Tibial artery (tissue), 4 donors: ENCODE results near the gene SPEG.

Source experiments
- DNase-seq, 2 donors: peaks; one replicate each; pipeline ENCODE4 v3.0.0-alpha.2; 2019
- H3K27ac ChIP-seq, 2 donors: fragments of 200-600 bp; sonication (generic) in 1 of 2; 1 replicate in 1 of 2; 2 replicates in 1 of 2; pipeline ENCODE4 v1.5.1; 2018 to 2019; ENCODE audit warnings: mild to moderate bottlenecking in 1 of 2
- H3K27me3 ChIP-seq, 2 donors: fragments of 200-600 bp; sonication (generic) in 1 of 2; one replicate each; pipeline versions ENCODE4 v1.5.1 to v1.6.0; 2016 to 2019
- H3K36me3 ChIP-seq, 3 donors: fragments of 200-600 bp; sonication (generic) in 2 of 3; one replicate each; pipeline ENCODE4 v1.5.1; 2016 to 2019; ENCODE audit warnings: mild to moderate bottlenecking in 2 of 3
- H3K4me1 ChIP-seq, 4 donors: fragments of 200-600 bp; sonication (generic) in 2 of 4; 1 replicate in 3 of 4; 2 replicates in 1 of 4; pipeline ENCODE4 v1.5.1; 2016 to 2019
- H3K4me3 ChIP-seq, 2 donors: fragments of 200-600 bp; sonication (generic) in 1 of 2; 1 replicate in 1 of 2; 2 replicates in 1 of 2; pipeline ENCODE4 v1.5.1; 2018 to 2019; ENCODE audit warnings: mild to moderate bottlenecking in 2 of 2
- H3K9me3 ChIP-seq, 3 donors: fragments of 200-600 bp; sonication (generic) in 1 of 3; one replicate each; pipeline ENCODE4 v1.5.1; 2016 to 2019
- CTCF ChIP-seq, 2 experiments: fragments of 200-600 bp in 1 of 2; fragments of 450-650 bp in 1 of 2; IDR thresholded peaks; one replicate each; pipeline ENCODE4 v1.5.1; 2017 to 2019; ENCODE audit warnings: antibody characterized with exemption in 2 of 2, mild to moderate bottlenecking in 1 of 2, moderate library complexity in 1 of 2
- intact Hi-C: fragments of 100-400 bp; cut with DNase I; formaldehyde crosslinking; loops from one replicate; pipeline ENCODE4 v1.15.0; 2023; ENCODE audit warnings: low total_unique reads

SPEG gene

GRCh38 chr2:219475278-219475677 lies 40.6 kb downstream of the SPEG start:
- Histone ChIP-seq H3K4me3 (no peak overlapping the region), H3K4me1 (peaks cover 0 to 38% (median 8%) of the 10 kb centered on the region in 4 donors), H3K27me3 (no peaks in the 10 kb centered on the region), H3K9me3 (no peaks in the 10 kb centered on the region), H3K36me3 (peaks cover 84 to 94% (median 88%) of the 10 kb centered on the region in 3 donors), H3K27ac (peak overlapping the region; percentile 76 to 96)
- DNase-seq = no peak
- intact Hi-C loops = no loop called here
- TF ChIP-seq CTCF (IDR thresholded peaks at IDR 0.05) = no peak

- DNase-seq = peak; percentile 57 to 87
- intact Hi-C loops = loop anchor here (2.0 kb wide), 1 partner anchor 53 kb away; no protein-coding TSS in a partner anchor
Measured at GRCh38 chr2:219475697-219476651, 41.3 kb downstream of the SPEG start.

GRCh38 chr2:219476652-219477151 lies 42.1 kb downstream of the SPEG start:
- TF ChIP-seq CTCF (IDR thresholded peaks at IDR 0.05) = no peak
- DNase-seq = no peak
- peaks cover 86 to 94% (median 88%) of the 10 kb centered on the region in 3 donors for H3K36me3 ChIP-seq
- H3K27ac ChIP-seq = peak overlapping the region; percentile 76 to 96
- peaks cover 0 to 38% (median 8%) of the 10 kb centered on the region in 4 donors for H3K4me1 ChIP-seq
- H3K9me3 ChIP-seq = no peaks in the 10 kb centered on the region
- intact Hi-C loops = loop anchor here (2.0 kb wide), 1 partner anchor 52 kb away; no protein-coding TSS in a partner anchor
- no peak overlapping the region for H3K4me3 ChIP-seq
- no peaks in the 10 kb centered on the region for H3K27me3 ChIP-seq

More at GRCh38 chr2:219475697-219476651, 41.3 kb downstream of the SPEG start:
- Histone ChIP-seq H3K27ac (peak overlapping the region; percentile 76 to 96), H3K4me3 (no peak overlapping the region), H3K27me3 (no peaks in the 10 kb centered on the region), H3K9me3 (no peaks in the 10 kb centered on the region), H3K4me1 (peaks cover 0 to 38% (median 8%) of the 10 kb centered on the region in 4 donors), H3K36me3 (peaks cover 86 to 94% (median 88%) of the 10 kb centered on the region in 3 donors)
- TF ChIP-seq CTCF (IDR thresholded peaks at IDR 0.05) = peak; percentile 88 to 94

DNA sequence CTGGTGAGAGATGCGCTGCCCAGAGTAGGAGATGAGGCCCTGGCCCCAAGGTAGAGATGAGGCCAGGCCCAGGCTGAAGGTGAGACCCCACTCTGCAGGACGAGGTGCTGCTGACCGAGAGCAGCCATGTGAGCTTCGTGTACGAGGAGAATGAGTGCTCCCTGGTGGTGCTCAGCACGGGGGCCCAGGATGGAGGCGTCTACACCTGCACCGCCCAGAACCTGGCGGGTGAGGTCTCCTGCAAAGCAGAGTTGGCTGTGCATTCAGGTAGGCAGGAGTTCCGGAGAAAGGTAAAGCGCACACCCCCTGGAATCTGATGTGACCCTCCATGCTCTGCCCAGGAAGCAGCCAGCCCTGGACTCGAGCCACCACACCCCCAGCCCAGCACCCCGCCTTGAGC lies 42.5 kb downstream of the SPEG start:
- Histone ChIP-seq H3K4me3 (no peak overlapping the region), H3K27ac (peak overlapping the region; percentile 76 to 96), H3K27me3 (no peaks in the 10 kb centered on the region), H3K36me3 (peaks cover 87 to 94% (median 88%) of the 10 kb centered on the region in 3 donors), H3K9me3 (no peaks in the 10 kb centered on the region), H3K4me1 (peaks cover 0 to 38% (median 8%) of the 10 kb centered on the region in 4 donors)
- TF ChIP-seq CTCF (IDR thresholded peaks at IDR 0.05) = no peak
- DNase-seq = no peak
- intact Hi-C loops = loop anchor here (2.0 kb wide), 1 partner anchor 52 kb away; no protein-coding TSS in a partner anchor

- DNase-seq = no peak
- TF ChIP-seq CTCF (IDR thresholded peaks at IDR 0.05) = no peak
- Histone ChIP-seq H3K9me3 (no peaks in the 10 kb centered on the region), H3K27ac (peak overlapping the region; percentile 76 to 96), H3K4me1 (peaks cover 0 to 38% (median 8%) of the 10 kb centered on the region in 4 donors), H3K27me3 (no peaks in the 10 kb centered on the region), H3K36me3 (peaks cover 87 to 94% (median 90%) of the 10 kb centered on the region in 3 donors), H3K4me3 (no peak overlapping the region)
- intact Hi-C loops = loop anchor here (2.0 kb wide), 1 partner anchor 51 kb away; no protein-coding TSS in a partner anchor
Measured at GRCh38 chr2:219477815-219478214, 43.2 kb downstream of the SPEG start.
